ENCODE data around the gene C11orf68. TPM values are rescaled to one million over a fixed set of nuclear protein-coding genes. Genes with fewer than 3 reads are reported as not detected.

Gene C11orf68
- total and polyA plus RNA-seq, 2 experiments from 2014 or later, result 16.8 to 23.2 TPM

DNA sequence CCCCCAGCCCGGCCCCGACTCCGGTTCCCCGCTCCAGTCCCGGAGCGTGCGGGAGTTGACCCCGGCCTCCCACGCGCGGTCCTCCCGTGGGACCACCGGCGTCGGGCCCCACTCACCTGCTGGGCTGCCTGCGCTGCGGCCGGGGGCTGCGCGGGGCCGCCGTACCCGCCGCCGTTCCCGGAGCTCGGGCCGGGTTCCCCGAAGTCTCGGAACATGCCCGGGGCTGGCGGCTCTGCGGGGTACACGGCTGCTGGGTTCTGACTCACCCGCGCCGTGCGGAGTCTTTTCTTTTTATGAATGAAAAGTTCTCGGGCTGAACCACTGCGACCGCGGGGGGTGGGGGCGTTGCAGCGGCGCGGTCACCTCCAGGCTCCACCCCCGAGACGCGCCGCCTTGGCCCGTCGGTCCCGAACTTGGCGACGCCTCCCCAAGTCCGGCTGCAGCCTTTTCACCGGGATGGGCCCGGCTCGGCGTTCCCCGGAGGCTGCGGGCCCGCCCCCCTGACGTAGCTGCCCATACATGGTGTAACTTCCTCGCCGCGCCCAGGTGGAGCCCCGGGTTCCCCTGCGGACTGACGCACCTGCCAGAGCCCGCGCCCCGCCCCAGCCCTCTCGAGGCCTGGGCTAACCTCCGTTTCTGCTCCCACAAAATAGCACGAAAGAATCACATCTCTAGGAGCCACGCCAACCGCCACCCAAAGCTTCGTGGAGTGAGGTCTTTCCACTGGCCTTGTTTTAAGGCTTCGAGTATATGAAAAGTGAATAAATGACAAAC is 18.6 kb downstream of the C11orf68 start, which contains the start of gene FOSL1:
TSS of gene FOSL1 (minus strand) at position 264 of the 774 bp plus-strand sequence. CDS start at position 215, 49 bp downstream.
- Histone ChIP-seq H3K27ac (ENCODE audit: low read depth) (no peak within 1 kb of the TSS), H3F3A (replicated peaks; ENCODE audit: low read depth) (peaks cover 16% of the 10 kb centered on the region), H3K9me2 (ENCODE audit: insufficient read depth) (no peaks in the 10 kb centered on the region), H4K20me1 (replicated peaks; ENCODE audit: insufficient read depth) (no peaks in the 10 kb centered on the region), H3K36me3 (ENCODE audit: insufficient read depth) (no peaks in the 10 kb centered on the region), H3K27me3 (ENCODE audit: insufficient read depth) (peaks cover 59% of the 10 kb centered on the region), H3K79me2 (replicated peaks; ENCODE audit: insufficient read depth) (no peaks in the 10 kb centered on the region), H3K4me3 (peak within 1 kb of the TSS; percentile 74), H3K4me2 (peak within 1 kb of the TSS; percentile 85), H3K4me1 (ENCODE audit: insufficient read depth) (peaks cover 8% of the 10 kb centered on the region), H2AFZ (peak within 1 kb of the TSS; percentile 94)
- TF ChIP-seq EZH2 (IDR thresholded peaks at IDR 0.05; ENCODE audit: low read depth, unreplicated experiment), result no peak
- no peak for TF ChIP-seq JUNB (IDR thresholded peaks at IDR 0.05; ENCODE audit: unreplicated experiment)
- TF ChIP-seq NANOG (IDR thresholded peaks at IDR 0.05; ENCODE audit: borderline replicate concordance), result no peak
- TF ChIP-seq, protein P1, sequence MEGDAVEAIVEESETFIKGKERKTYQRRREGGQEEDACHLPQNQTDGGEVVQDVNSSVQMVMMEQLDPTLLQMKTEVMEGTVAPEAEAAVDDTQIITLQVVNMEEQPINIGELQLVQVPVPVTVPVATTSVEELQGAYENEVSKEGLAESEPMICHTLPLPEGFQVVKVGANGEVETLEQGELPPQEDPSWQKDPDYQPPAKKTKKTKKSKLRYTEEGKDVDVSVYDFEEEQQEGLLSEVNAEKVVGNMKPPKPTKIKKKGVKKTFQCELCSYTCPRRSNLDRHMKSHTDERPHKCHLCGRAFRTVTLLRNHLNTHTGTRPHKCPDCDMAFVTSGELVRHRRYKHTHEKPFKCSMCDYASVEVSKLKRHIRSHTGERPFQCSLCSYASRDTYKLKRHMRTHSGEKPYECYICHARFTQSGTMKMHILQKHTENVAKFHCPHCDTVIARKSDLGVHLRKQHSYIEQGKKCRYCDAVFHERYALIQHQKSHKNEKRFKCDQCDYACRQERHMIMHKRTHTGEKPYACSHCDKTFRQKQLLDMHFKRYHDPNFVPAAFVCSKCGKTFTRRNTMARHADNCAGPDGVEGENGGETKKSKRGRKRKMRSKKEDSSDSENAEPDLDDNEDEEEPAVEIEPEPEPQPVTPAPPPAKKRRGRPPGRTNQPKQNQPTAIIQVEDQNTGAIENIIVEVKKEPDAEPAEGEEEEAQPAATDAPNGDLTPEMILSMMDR (conservative IDR thresholded peaks at IDR 0.05; ENCODE audit: low read depth in 2 of 2), result no peak
- TF ChIP-seq POLR2AphosphoS5 (IDR thresholded peaks at IDR 0.05; ENCODE audit: low read depth), result peak; percentile 39; the same call in 1 of the 2 replicates
- TF ChIP-seq ZNF331 (CRISPR knock-in tag; IDR thresholded peaks at IDR 0.05; ENCODE audit: low read depth), result no peak
- no peak for TF ChIP-seq ZNF114 (CRISPR knock-in tag; IDR thresholded peaks at IDR 0.05)
- TF ChIP-seq CREB1 (CRISPR knock-in tag; IDR thresholded peaks at IDR 0.05; ENCODE audit: low read depth), result peak; percentile 91
- TF ChIP-seq EZH2phosphoT487 (IDR thresholded peaks at IDR 0.05; ENCODE audit: unreplicated experiment), result no peak
- TF ChIP-seq, protein P2, sequence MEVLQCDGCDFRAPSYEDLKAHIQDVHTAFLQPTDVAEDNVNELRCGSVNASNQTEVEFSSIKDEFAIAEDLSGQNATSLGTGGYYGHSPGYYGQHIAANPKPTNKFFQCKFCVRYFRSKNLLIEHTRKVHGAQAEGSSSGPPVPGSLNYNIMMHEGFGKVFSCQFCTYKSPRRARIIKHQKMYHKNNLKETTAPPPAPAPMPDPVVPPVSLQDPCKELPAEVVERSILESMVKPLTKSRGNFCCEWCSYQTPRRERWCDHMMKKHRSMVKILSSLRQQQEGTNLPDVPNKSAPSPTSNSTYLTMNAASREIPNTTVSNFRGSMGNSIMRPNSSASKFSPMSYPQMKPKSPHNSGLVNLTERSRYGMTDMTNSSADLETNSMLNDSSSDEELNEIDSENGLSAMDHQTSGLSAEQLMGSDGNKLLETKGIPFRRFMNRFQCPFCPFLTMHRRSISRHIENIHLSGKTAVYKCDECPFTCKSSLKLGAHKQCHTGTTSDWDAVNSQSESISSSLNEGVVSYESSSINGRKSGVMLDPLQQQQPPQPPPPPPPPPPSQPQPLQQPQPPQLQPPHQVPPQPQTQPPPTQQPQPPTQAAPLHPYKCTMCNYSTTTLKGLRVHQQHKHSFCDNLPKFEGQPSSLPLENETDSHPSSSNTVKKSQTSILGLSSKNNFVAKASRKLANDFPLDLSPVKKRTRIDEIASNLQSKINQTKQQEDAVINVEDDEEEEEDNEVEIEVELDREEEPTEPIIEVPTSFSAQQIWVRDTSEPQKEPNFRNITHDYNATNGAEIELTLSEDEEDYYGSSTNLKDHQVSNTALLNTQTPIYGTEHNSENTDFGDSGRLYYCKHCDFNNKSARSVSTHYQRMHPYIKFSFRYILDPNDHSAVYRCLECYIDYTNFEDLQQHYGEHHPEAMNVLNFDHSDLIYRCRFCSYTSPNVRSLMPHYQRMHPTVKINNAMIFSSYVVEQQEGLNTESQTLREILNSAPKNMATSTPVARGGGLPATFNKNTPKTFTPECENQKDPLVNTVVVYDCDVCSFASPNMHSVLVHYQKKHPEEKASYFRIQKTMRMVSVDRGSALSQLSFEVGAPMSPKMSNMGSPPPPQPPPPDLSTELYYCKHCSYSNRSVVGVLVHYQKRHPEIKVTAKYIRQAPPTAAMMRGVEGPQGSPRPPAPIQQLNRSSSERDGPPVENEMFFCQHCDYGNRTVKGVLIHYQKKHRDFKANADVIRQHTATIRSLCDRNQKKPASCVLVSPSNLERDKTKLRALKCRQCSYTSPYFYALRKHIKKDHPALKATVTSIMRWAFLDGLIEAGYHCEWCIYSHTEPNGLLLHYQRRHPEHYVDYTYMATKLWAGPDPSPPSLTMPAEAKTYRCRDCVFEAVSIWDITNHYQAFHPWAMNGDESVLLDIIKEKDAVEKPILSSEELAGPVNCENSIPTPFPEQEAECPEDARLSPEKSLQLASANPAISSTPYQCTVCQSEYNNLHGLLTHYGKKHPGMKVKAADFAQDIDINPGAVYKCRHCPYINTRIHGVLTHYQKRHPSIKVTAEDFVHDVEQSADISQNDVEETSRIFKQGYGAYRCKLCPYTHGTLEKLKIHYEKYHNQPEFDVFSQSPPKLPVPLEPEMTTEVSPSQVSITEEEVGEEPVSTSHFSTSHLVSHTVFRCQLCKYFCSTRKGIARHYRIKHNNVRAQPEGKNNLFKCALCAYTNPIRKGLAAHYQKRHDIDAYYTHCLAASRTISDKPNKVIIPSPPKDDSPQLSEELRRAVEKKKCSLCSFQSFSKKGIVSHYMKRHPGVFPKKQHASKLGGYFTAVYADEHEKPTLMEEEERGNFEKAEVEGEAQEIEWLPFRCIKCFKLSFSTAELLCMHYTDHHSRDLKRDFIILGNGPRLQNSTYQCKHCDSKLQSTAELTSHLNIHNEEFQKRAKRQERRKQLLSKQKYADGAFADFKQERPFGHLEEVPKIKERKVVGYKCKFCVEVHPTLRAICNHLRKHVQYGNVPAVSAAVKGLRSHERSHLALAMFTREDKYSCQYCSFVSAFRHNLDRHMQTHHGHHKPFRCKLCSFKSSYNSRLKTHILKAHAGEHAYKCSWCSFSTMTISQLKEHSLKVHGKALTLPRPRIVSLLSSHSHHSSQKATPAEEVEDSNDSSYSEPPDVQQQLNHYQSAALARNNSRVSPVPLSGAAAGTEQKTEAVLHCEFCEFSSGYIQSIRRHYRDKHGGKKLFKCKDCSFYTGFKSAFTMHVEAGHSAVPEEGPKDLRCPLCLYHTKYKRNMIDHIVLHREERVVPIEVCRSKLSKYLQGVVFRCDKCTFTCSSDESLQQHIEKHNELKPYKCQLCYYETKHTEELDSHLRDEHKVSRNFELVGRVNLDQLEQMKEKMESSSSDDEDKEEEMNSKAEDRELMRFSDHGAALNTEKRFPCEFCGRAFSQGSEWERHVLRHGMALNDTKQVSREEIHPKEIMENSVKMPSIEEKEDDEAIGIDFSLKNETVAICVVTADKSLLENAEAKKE (CRISPR knock-in tag; IDR thresholded peaks at IDR 0.05), result no peak
- TF ChIP-seq, protein P3, sequence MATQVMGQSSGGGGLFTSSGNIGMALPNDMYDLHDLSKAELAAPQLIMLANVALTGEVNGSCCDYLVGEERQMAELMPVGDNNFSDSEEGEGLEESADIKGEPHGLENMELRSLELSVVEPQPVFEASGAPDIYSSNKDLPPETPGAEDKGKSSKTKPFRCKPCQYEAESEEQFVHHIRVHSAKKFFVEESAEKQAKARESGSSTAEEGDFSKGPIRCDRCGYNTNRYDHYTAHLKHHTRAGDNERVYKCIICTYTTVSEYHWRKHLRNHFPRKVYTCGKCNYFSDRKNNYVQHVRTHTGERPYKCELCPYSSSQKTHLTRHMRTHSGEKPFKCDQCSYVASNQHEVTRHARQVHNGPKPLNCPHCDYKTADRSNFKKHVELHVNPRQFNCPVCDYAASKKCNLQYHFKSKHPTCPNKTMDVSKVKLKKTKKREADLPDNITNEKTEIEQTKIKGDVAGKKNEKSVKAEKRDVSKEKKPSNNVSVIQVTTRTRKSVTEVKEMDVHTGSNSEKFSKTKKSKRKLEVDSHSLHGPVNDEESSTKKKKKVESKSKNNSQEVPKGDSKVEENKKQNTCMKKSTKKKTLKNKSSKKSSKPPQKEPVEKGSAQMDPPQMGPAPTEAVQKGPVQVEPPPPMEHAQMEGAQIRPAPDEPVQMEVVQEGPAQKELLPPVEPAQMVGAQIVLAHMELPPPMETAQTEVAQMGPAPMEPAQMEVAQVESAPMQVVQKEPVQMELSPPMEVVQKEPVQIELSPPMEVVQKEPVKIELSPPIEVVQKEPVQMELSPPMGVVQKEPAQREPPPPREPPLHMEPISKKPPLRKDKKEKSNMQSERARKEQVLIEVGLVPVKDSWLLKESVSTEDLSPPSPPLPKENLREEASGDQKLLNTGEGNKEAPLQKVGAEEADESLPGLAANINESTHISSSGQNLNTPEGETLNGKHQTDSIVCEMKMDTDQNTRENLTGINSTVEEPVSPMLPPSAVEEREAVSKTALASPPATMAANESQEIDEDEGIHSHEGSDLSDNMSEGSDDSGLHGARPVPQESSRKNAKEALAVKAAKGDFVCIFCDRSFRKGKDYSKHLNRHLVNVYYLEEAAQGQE (IDR thresholded peaks at IDR 0.05; ENCODE audit: unreplicated experiment), result no peak
- TF ChIP-seq STAT1 (IDR thresholded peaks at IDR 0.05; ENCODE audit: unreplicated experiment), result no peak
- TF ChIP-seq, protein P4, sequence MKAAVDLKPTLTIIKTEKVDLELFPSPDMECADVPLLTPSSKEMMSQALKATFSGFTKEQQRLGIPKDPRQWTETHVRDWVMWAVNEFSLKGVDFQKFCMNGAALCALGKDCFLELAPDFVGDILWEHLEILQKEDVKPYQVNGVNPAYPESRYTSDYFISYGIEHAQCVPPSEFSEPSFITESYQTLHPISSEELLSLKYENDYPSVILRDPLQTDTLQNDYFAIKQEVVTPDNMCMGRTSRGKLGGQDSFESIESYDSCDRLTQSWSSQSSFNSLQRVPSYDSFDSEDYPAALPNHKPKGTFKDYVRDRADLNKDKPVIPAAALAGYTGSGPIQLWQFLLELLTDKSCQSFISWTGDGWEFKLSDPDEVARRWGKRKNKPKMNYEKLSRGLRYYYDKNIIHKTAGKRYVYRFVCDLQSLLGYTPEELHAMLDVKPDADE (IDR thresholded peaks at IDR 0.05), result no peak
- Mint-ChIP-seq H3K4me1 (peaks cover 7% of the 10 kb centered on the region; the same call in 2 of the 3 replicates), H3K27ac (no peak within 1 kb of the TSS), H3K36me3 (ENCODE audit: low read depth) (peaks cover 1% of the 10 kb centered on the region; the same call in 1 of the 3 replicates), H3K9me3 (peaks cover 2% of the 10 kb centered on the region; the same call in 1 of the 3 replicates), H3K27me3 (ENCODE audit: insufficient read depth, low read depth, poor library complexity) (peaks cover 55% of the 10 kb centered on the region), H3K4me3 (peak within 1 kb of the TSS; percentile 74)
- DNase-seq (ENCODE audit: low spot score) (peak; percentile 98), ATAC-seq (peak; percentile 89)
